GM19023 (cell line): Measurements from ENCODE around the gene ME3.

ENCODE experiments used
- ATAC-seq: cut with Tn5 transposase; IDR thresholded peaks from one replicate; pipeline ENCODE4 v1.9.1; 2021; ENCODE audit warnings: mild to moderate bottlenecking, moderate library complexity; ENCODE audit not compliant: unreplicated experiment

ME3 gene

DNA sequence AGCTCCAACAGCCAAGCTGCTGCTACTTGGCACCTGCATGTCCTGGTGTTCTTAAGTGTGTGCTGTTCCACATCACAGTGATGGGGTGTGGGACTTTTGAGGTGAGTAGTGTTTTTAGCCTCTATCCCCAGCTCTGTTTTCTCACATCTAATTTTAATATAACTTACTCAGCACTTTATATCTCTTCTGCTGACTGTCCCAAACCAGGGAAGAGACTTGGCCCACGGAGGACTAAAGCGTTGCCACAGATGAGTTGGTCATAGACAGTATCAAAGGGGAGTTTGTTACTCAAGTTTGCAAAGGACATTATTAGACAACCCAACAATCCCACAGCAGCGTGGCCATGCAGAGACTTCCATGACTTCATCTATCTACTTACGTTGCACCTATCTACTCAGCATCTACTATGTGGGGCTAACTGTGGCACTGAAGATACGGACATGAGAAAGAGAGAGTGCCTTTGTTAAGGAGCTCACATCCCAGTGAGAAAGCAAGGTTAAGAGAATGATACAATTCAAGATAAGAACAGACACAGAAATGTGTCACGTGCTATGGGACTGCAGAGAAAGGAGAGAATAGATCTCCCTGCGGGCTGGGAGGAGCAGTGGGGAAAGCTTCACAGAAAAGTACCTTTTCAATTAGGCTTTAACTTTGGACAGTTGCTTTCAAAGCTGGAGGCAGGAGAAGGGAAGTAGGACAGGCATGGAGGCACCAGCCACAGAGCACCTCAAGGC is 82.4 kb downstream of the ME3 start:
- no peak for ATAC-seq

DNA sequence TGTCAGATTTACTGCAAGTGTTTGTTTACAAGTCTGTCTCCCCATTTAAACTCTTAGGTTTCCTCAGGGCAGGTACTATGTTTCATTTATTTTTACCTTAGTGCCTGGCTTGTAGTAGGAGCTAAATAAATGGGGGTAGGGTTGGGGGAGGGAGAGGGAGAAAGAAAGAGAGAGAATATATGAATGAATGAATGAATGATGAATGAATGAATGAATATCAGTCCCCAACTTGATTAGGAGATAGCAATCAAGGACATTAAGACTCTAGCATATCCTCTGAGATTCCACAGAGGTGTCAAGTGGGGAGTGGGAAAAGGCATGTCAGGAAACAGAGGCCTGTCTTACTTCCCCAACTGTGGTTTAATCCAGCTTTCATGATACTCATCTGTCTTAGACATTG is 83.2 kb downstream of the ME3 start:
- no peak for ATAC-seq

DNA sequence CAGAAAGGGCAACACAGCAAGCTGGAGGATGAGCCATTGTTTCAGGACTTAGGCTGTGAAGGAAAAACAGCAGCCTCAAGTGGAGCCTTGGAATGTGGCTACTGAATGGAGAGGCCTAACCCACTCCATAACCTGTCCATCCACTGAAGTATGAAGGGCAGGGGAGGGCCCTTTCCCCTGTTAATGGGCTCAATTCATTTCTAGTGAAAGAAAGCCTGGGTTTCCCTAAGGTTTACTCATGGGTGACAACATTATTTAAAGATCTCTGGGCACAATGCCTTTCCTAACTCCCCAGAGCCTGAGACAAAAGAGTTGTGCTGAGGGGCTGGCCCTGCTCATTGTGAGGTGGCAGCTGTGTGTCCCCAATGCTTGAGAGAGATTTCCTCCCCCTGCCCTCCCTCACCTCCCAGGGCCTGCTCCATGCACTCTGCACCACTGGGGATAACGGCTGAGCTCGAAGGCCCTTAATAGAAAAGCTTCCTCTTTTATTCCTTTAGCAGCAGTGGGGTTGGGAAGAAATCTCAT is 83.8 kb downstream of the ME3 start:
- no peak for ATAC-seq

GRCh38 chr11:86587264-86588193 is 84.9 kb downstream of the ME3 start:
- ATAC-seq: no peak

DNA sequence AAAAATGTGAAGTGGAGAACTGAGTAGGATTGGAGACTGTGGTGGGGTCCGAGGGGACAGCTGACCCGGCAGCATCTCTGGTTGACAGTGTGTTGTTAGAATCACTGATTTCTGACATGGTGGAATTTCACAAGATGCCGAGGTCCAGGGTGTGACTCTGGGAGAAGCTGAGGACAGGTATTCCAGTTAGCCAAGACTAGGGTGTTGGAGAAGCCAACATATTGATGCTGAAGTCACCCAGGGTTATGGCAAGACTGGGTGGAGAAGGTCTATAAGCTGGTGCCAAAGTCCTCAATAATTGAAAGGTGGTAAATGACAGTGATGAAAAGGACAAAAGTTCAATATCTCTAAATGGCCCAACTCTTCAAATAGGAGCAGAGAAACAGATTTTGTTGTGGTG is 86.1 kb downstream of the ME3 start:
- no peak for ATAC-seq

DNA sequence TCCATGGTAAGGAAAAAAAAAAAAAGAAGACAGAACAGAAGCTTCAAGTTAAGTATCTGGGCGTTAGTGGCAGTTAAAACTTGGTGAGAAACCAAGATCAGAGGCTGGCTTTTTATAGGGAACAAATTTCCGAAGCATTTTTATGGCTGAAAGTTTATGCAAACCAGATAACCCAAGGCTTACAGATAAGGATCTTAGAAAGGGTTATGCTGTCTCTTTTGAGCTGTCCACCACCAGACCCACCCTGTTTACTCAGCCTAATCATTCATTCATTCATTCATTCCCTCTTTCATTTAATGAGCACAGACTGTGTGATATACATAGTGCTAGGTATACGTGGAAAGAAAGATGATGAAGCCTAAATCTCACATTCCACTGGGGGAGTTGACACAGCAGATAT is 89.5 kb downstream of the ME3 start:
- ATAC-seq: no peak

DNA sequence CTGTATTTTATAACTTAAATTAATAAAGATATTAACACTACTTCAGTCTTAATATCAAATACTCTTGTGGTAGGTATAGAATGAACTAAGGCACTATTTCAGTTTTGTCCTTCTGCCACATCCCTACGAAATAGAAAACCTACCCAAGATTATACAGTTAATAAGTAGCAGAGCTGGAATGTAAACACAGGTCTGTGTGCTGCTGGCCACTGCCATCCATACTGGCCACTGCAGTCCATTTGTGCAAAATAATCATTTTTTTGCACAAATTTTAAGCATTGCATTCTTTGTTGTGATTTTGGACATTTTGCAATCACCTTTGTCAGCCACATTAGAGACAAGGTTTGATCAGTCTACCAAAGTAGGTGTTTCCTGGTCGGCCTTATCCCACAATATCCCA is 91.9 kb downstream of the ME3 start:
- no peak for ATAC-seq

DNA sequence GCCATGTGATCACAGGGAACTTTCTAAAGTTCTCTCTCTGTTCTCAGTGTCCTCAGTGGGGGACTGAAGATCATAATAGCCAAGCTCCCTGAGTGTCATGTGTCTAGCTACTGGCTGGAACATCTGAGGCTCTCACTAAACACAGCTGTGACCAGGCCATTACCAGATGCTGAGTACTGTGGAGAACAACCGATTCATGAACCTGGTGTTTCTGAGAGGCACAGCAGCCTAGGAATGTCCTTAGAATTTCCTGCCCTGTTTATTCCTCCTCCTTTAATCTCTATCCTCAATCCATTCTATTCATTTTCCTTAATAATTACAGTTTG is 93.0 kb downstream of the ME3 start:
- ATAC-seq: no peak

GRCh38 chr11:86578727-86579405 is 93.5 kb downstream of the ME3 start:
- ATAC-seq: no peak

- no peak for ATAC-seq
Measured at GRCh38 chr11:86577644-86578636, 94.5 kb downstream of the ME3 start.

DNA sequence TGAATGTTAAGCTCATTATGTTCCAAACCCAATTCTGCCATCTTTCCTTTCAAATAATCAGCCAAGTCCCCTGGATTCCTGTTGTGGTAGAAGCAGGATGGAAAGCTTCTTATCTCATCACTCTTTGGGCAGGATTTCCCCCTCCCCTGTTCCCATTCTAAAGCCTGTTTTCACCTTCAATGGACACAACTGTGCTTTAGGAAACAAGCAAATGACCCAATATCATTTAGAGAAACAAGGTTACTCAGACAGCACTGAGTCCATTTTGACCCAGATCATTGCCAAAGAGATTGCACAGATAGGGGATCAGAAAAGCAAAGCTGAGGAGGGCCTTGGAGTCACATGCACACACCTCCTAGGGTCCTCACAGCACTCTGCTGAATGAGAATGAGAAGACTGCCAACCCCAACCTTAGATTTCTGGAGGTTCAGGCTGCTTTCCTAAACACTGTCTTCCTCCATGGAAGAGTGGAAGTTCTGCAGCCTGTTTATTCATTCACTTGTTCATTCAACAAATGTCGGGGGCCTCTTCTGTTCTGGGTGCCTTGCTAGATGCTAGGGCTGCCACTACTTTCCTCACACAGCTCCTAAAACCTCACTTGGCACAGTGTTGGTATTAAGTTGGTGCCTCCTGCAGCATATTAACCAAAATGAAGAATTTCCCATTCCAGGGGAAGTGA is 95.3 kb downstream of the ME3 start:
- ATAC-seq: no peak

GRCh38 chr11:86575927-86576326 is 96.5 kb downstream of the ME3 start:
- no peak for ATAC-seq

- ATAC-seq: no peak
Measured at GRCh38 chr11:86575208-86575855, 97.1 kb downstream of the ME3 start.

GRCh38 chr11:86574493-86575207 is 97.8 kb downstream of the ME3 start:
- no peak for ATAC-seq

DNA sequence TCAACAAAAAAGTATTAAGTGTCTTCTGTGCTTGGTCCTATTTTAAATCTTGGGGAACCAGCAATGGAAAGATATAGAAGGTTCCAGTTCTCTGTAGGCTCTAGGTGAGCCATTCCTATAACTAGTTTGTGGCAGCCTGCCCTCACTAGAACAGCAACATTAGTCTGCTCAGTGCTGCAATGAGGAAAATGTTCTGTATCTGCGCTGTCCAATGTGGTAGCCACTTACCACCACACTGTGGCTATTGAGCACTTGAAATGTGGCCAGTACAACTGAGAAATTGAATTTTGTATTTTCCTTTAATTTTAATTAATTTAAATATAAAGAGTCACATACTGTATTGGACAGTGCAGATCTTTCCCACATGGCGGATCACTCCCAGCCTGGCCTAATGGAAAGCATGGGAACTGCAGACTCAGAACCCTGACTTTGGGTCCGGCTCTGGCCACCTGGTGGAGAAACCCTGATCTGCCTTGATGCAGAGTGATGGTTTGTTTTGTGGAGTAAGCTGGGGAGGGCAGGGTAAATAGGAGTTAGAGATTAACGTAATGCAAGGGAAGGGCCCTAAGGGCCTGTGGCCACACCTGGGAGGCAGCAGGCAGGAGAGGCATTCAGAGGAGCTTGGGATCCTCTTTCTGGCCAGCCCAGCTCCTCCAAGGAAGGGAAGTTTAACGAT is 101.0 kb downstream of the ME3 start:
- ATAC-seq: no peak

DNA sequence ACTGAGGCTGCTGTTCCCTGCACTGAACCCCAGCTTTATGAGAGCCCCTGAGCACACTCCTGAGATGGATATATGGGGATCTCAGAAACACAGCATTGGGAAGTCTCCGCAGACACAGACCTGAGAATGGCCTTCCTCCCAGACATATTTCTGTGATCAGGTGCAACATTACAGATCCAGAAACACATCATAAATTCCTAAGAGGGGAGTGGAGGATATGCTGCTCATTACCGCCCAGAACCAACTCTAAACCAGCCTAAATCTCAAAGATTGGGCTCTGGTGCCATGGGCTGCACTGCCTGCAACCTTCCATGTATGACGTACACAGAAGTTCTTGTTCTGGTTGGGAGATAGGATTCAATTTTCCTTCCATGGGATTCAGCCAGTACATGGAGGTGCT is 102.0 kb downstream of the ME3 start:
- ATAC-seq: no peak

DNA sequence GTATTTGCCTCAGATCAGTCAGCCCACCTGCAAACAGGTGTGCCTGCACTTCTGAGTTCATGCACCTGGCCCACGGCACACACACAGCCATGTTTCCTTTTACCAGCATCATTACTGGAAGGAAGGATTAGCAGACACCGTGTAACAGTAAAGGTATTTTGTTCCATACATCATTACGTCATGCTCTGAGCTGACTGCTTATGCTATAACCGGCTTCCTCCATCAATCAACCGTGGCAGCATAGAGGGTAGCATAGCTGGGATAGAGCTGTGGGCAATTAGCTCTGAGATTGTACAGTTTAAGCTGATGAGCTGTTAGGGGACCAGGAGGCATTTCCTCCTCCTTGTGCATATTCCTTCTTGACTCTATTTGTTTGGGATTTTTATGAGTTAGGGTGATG is 102.4 kb downstream of the ME3 start:
- no peak for ATAC-seq

GRCh38 chr11:86569109-86569508 is 103.3 kb downstream of the ME3 start:
- no peak for ATAC-seq
